Stimulated activated CD4-positive, alpha-beta T cell treated with anti-CD3 and anti-CD28 coated beads, Interleukin-4, amount 100 ng/mL, for 48 hours (primary cell): ENCODE data around the gene CACUL1.

Experiments used
- DNase-seq, 2 donors: peaks; one replicate each; pipeline ENCODE4 v3.0.0-alpha.2; 2020; ENCODE audit warnings: low read depth in 2 of 2

The CACUL1 gene

GRCh38 chr10:118638680-118639079 lies 116.1 kb downstream of the CACUL1 start:
- no peak for DNase-seq

GRCh38 chr10:118635674-118636402 lies 118.9 kb downstream of the CACUL1 start:
- DNase-seq, result no peak

GRCh38 chr10:118633786-118634185 lies 121.0 kb downstream of the CACUL1 start:
- no peak for DNase-seq

- DNase-seq, result no peak
Observed at GRCh38 chr10:118629211-118629610, 125.6 kb downstream of the CACUL1 start.

GRCh38 chr10:118628397-118628796 lies 126.4 kb downstream of the CACUL1 start:
- DNase-seq, result no peak

- no peak for DNase-seq
Observed at GRCh38 chr10:118626953-118627352, 127.8 kb downstream of the CACUL1 start.
